ENCODE data around the gene SEC16A. TPM values are rescaled to one million over a fixed set of nuclear protein-coding genes. Genes with fewer than 3 reads are reported as not detected.

SEC16A gene
- total RNA-seq, 1 donor from 2014 or later, result 64.5 TPM

GRCh38 chr9:136400038-136400834 lies 82.6 kb downstream of the SEC16A start, which contains the start of gene SNAPC4:
TSS of gene SNAPC4 (minus strand) at chr9:136400170. CDS start at chr9:136398428, 1,742 bp downstream.
- Histone ChIP-seq H3K4me3 (ENCODE audit: low read depth, low read length) (peak within 1 kb of the TSS; percentile 92), H3K36me3 (ENCODE audit: control insufficient read depth, insufficient read depth, low read length) (peaks cover 2% of the 10 kb centered on the region), H3K27me3 (ENCODE audit: control insufficient read depth, insufficient read depth, low read length) (no peaks in the 10 kb centered on the region)
- DNase-seq (ENCODE audit: low read depth), result peak; percentile 32
- TF ChIP-seq, protein P1, sequence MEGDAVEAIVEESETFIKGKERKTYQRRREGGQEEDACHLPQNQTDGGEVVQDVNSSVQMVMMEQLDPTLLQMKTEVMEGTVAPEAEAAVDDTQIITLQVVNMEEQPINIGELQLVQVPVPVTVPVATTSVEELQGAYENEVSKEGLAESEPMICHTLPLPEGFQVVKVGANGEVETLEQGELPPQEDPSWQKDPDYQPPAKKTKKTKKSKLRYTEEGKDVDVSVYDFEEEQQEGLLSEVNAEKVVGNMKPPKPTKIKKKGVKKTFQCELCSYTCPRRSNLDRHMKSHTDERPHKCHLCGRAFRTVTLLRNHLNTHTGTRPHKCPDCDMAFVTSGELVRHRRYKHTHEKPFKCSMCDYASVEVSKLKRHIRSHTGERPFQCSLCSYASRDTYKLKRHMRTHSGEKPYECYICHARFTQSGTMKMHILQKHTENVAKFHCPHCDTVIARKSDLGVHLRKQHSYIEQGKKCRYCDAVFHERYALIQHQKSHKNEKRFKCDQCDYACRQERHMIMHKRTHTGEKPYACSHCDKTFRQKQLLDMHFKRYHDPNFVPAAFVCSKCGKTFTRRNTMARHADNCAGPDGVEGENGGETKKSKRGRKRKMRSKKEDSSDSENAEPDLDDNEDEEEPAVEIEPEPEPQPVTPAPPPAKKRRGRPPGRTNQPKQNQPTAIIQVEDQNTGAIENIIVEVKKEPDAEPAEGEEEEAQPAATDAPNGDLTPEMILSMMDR (IDR thresholded peaks at IDR 0.05; ENCODE audit: insufficient read depth, low read length, poor library complexity, severe bottlenecking), result peak; percentile 39

DNA sequence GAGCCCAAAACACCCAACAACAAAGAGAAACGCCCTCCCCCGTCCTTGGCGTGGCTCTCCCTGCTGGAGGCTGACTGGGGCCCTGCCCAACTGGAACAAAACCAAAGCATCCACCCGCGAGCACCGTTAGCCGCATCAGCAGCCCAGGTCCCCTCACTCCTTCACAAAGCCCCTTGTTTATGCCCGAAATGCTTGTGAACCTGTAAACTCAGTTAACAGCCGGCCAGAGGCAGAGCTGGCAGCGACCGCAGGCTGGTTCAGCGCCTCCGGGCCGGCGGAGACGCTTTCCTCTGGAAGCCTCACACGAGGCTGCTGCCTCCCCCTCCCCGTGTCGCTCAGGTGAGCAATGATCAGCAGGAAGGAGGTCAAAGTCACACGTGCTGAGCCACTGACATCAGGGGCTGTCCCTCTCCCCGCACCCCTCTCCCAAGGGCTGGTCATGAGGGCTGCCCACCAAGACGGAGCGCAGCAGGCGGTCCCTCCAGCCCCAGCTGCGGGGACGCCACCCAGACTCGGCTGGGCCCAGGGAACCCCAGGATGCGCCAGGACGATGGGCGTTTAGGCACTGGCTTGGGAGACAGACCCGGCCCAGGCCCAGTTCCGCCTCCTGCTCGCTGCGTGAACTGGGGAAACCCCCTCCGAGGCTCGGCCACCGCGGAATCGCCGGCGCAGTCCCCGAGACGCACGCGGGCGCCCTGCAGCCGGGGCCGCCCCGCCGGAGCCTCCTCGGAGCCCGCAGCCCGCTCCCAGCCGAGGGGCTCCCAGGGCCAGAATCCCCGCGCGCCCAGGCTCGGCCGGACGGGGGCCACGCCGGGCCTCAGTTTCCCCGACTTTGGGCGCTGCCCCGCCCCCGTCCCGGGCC lies 83.4 kb downstream of the SEC16A start:
- TF ChIP-seq, protein P1 (IDR thresholded peaks at IDR 0.05; ENCODE audit: insufficient read depth, low read length, poor library complexity, severe bottlenecking), result no peak
- H3K36me3 ChIP-seq (ENCODE audit: control insufficient read depth, insufficient read depth, low read length), result peaks cover 2% of the 10 kb centered on the region
- no peak for DNase-seq (ENCODE audit: low read depth)

GRCh38 chr9:136398286-136398685 lies 84.6 kb downstream of the SEC16A start:
- peaks cover 2% of the 10 kb centered on the region for H3K36me3 ChIP-seq (ENCODE audit: control insufficient read depth, insufficient read depth, low read length)
- TF ChIP-seq, protein P1 (IDR thresholded peaks at IDR 0.05; ENCODE audit: insufficient read depth, low read length, poor library complexity, severe bottlenecking), result no peak
- DNase-seq (ENCODE audit: low read depth), result no peak
- no peaks in the 10 kb centered on the region for H3K27me3 ChIP-seq (ENCODE audit: control insufficient read depth, insufficient read depth, low read length)
- H3K4me3 ChIP-seq (ENCODE audit: low read depth, low read length), result no peak overlapping the region

More for the DNA sequence above, 83.4 kb downstream of the SEC16A start:
- Histone ChIP-seq H3K27me3 (ENCODE audit: control insufficient read depth, insufficient read depth, low read length) (no peaks in the 10 kb centered on the region), H3K4me3 (ENCODE audit: low read depth, low read length) (peak overlapping the region; percentile 92)

- no peak for DNase-seq (ENCODE audit: low read depth)
- Histone ChIP-seq H3K27me3 (ENCODE audit: control insufficient read depth, insufficient read depth, low read length) (no peaks in the 10 kb centered on the region), H3K36me3 (ENCODE audit: control insufficient read depth, insufficient read depth, low read length) (peaks cover 3% of the 10 kb centered on the region), H3K4me3 (ENCODE audit: low read depth, low read length) (no peak overlapping the region)
- TF ChIP-seq, protein P1 (IDR thresholded peaks at IDR 0.05; ENCODE audit: insufficient read depth, low read length, poor library complexity, severe bottlenecking), result no peak
Observed at GRCh38 chr9:136397643-136398042, 85.2 kb downstream of the SEC16A start.

- H3K27me3 ChIP-seq (ENCODE audit: control insufficient read depth, insufficient read depth, low read length), result no peaks in the 10 kb centered on the region
- peaks cover 3% of the 10 kb centered on the region for H3K36me3 ChIP-seq (ENCODE audit: control insufficient read depth, insufficient read depth, low read length)
- H3K4me3 ChIP-seq (ENCODE audit: low read depth, low read length), result no peak overlapping the region
- TF ChIP-seq, protein P1 (IDR thresholded peaks at IDR 0.05; ENCODE audit: insufficient read depth, low read length, poor library complexity, severe bottlenecking), result no peak
- no peak for DNase-seq (ENCODE audit: low read depth)
Observed at GRCh38 chr9:136396219-136396515, 86.7 kb downstream of the SEC16A start.

Measured in kidney epithelial cell (primary cell).